Stomach (tissue), 19 donors: ENCODE results near the gene DTNBP1. TPM values are rescaled to one million over a fixed set of nuclear protein-coding genes. Genes with fewer than 3 reads are reported as not detected.

Experiments
- DNase-seq, 2 donors: peaks; one replicate each; pipeline versions ENCODE4 v3.0.0 to v3.0.0-alpha.2; 2013 to 2019
- H3K27ac ChIP-seq, 5 donors: fragments of 200-600 bp in 4 of 5; sonication (generic) in 4 of 5; one replicate each; pipeline ENCODE4 v1.5.1; 2013 to 2019; ENCODE audit warnings: mild to moderate bottlenecking in 1 of 5, moderate library complexity in 1 of 5
- H3K27me3 ChIP-seq, 3 donors: fragments of 200-600 bp; sonication (generic); one replicate each; pipeline ENCODE4 v1.5.1; 2017 to 2019; ENCODE audit warnings: mixed run types in 1 of 3
- H3K36me3 ChIP-seq, 4 donors: fragments of 200-600 bp; sonication (generic); 1 replicate in 3 of 4; 2 replicates in 1 of 4; pipeline ENCODE4 v1.5.1; 2016 to 2019
- H3K4me1 ChIP-seq, 4 donors: fragments of 200-600 bp; sonication (generic); one replicate each; pipeline ENCODE4 v1.5.1; 2016 to 2019
- H3K4me3 ChIP-seq, 4 donors: fragments of 200-600 bp; sonication (generic) in 3 of 4; one replicate each; pipeline ENCODE4 v1.5.1; 2016 to 2019; ENCODE audit warnings: mild to moderate bottlenecking in 1 of 4
- H3K9me3 ChIP-seq, 4 donors: fragments of 200-600 bp; sonication (generic); one replicate each; pipeline ENCODE4 v1.5.1; 2016 to 2019
- EP300 ChIP-seq: sonication (generic); formaldehyde crosslinking; IDR thresholded peaks from one replicate; pipeline ENCODE4 v1.6.1; 2017; ENCODE audit warnings: antibody characterized with exemption
- POLR2A ChIP-seq, 4 donors: fragments of 450-650 bp; IDR thresholded peaks; one replicate each; pipeline ENCODE4 v1.6.1; 2016; ENCODE audit warnings: antibody characterized with exemption in 4 of 4, control low read depth in 2 of 4, mild to moderate bottlenecking in 1 of 4, moderate library complexity in 1 of 4
- POLR2AphosphoS5 ChIP-seq, 3 donors: sonication (generic); formaldehyde crosslinking; IDR thresholded peaks; one replicate each; pipeline ENCODE4 v1.6.1; 2016; ENCODE audit warnings: antibody characterized with exemption in 3 of 3
- WGBS, 5 donors: extraction: QIAGEN DNeasy Blood & Tissue Kit in 3 of 5; methylation state at CpG; one replicate each; pipeline versions ENCODE4 v1.1.5 to v1.1.7; 2013 to 2018; 5-methylcytosine and 5-hydroxymethylcytosine counted together
- intact Hi-C: fragments of 100-400 bp; cut with DNase I; formaldehyde crosslinking; loops from one replicate; pipeline ENCODE4 v1.15.1; 2023; ENCODE audit warnings: low total_unique reads
- long read RNA-seq, 10 donors: transcript quantifications; one replicate each; lab custom pipeline, GENCODE V29; 2026
- polyA plus RNA-seq, 3 donors: library from polyadenylated mRNA; stranded (reverse); fragments of 200-250 nt; gene quantifications; one replicate each; pipeline ENCODE4 v1.2.3, GENCODE V29; 2013
- total RNA-seq, 5 donors: library from RNA; depleted of rRNA; stranded (reverse); fragments of >200 nt; gene quantifications; one replicate each; pipeline versions ENCODE4 v1.1.0 to v1.2.3, GENCODE V29; 2014 to 2016
- TF ChIP-seq, protein P1 (sequence below), 7 experiments: fragments of 450-650 bp in 4 of 7; fragments of 200-600 bp in 3 of 7; sonication (generic) in 3 of 7; IDR thresholded peaks; one replicate each; pipeline ENCODE4 v1.5.1; 2016 to 2019; ENCODE audit warnings: antibody characterized with exemption in 7 of 7, control low read depth in 2 of 7, mild to moderate bottlenecking in 1 of 7
- donor health status: healthy with polysubstance abuse.
- donor health status: Bipolar disorder and iron deficiency.
- donor health status: healthy.

DTNBP1 gene, protein sequence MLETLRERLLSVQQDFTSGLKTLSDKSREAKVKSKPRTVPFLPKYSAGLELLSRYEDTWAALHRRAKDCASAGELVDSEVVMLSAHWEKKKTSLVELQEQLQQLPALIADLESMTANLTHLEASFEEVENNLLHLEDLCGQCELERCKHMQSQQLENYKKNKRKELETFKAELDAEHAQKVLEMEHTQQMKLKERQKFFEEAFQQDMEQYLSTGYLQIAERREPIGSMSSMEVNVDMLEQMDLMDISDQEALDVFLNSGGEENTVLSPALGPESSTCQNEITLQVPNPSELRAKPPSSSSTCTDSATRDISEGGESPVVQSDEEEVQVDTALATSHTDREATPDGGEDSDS
- total RNA-seq (10 to 100 TPM in 1 of 5 donors, 1 to 10 TPM in 4; 4.1 to 68.7 (median 7.1) TPM), polyA plus RNA-seq (10 to 100 TPM; 15.8 to 28.3 (median 21.8) TPM)
- long read RNA-seq, donor 1, partial matches to known transcripts = 0 of 1 reads
- long read RNA-seq, donor 1, other reads (novel, unspliced or antisense) = 0 of 1 reads
- long read RNA-seq, donor 2, partial matches to known transcripts = 0 of 1 reads
- long read RNA-seq, donor 2, other reads (novel, unspliced or antisense) = 0 of 1 reads
- long read RNA-seq, donor 3 = 0 reads
- long read RNA-seq, donor 4 = 0 reads
- long read RNA-seq, donor 5, partial matches to known transcripts = 0 of 1 reads
- long read RNA-seq, donor 5, other reads (novel, unspliced or antisense) = 0 of 1 reads
- long read RNA-seq, donor 6, transcript DTNBP1-202 (10 exons, 1,403 nt) = major isoform, 5 of 15 reads
- long read RNA-seq, donor 6, partial matches to known transcripts = 9 of 15 reads
- long read RNA-seq, donor 6, other reads (novel, unspliced or antisense) = 0 of 15 reads
- long read RNA-seq, donor 7, partial matches to known transcripts = 0 of 4 reads
- long read RNA-seq, donor 7, other reads (novel, unspliced or antisense) = 0 of 4 reads
- long read RNA-seq, donor 8 = 0 reads
- long read RNA-seq, donor 9, partial matches to known transcripts = 0 of 3 reads
- long read RNA-seq, donor 9, other reads (novel, unspliced or antisense) = 0 of 3 reads
- long read RNA-seq, donor 10 = 0 reads

DNA sequence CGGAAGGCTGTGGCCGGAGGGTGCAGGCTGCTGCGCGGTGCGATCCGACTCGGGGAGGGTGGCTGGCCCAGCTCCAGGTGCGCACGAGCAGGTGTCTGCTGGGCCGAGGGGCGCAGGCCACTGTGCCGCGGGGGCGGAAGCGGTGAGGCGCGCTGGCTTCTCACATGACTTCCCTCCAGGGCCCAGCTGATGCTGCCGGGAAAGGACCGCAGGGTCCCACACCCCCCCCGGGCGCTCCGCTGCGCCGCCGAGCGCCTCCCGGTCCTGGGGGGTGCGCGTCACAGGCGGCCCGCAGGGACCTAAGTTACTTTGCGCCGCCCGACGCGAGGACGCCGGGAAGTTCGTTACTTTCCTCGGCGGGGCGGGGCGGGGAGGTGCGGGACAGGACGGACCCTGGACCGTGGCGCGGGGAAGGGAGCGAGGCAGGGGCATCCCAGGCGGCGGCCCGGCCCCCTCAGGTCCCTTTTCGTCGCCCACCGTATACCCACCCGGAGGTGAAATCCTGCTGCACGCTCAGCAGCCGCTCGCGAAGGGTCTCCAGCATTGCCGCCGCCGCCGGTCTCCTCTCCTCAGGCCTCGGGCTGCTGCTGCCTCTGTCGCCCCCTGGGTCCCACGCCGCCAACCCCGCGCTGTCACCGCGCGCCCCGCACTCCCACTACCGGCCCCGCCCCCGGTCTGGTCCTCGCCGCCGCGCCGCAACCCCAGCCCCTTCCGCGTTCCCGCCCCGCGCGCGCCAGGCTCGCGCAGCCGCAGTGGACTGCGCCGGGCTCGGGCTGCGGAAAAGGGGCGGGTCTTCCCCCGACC is at the start of gene DTNBP1:
Gene DTNBP1, minus strand, starts transcription at position 703 of the 804 bp plus-strand sequence. Its CDS starts 159 bp downstream, at position 544.
- Histone ChIP-seq H3K27me3 (no peaks in the 10 kb centered on the region), H3K4me1 (peaks cover 8 to 27% (median 15%) of the 10 kb centered on the region in 4 donors), H3K36me3 (peaks cover 0 to 10% (median 4%) of the 10 kb centered on the region in 4 donors), H3K9me3 (no peaks in the 10 kb centered on the region), H3K27ac (peak within 1 kb of the TSS; percentile 91 to 97 (median 93)), H3K4me3 (peak within 1 kb of the TSS; percentile 66 to 99 (median 94))
- WGBS, 5 donors = 0 to 1% (median 0%) methylated on average over 45 to 98 of the region's 98 CpGs
- peak; percentile 87 to 95 for DNase-seq
- intact Hi-C loops = no loop called here
- TF ChIP-seq, protein P1, sequence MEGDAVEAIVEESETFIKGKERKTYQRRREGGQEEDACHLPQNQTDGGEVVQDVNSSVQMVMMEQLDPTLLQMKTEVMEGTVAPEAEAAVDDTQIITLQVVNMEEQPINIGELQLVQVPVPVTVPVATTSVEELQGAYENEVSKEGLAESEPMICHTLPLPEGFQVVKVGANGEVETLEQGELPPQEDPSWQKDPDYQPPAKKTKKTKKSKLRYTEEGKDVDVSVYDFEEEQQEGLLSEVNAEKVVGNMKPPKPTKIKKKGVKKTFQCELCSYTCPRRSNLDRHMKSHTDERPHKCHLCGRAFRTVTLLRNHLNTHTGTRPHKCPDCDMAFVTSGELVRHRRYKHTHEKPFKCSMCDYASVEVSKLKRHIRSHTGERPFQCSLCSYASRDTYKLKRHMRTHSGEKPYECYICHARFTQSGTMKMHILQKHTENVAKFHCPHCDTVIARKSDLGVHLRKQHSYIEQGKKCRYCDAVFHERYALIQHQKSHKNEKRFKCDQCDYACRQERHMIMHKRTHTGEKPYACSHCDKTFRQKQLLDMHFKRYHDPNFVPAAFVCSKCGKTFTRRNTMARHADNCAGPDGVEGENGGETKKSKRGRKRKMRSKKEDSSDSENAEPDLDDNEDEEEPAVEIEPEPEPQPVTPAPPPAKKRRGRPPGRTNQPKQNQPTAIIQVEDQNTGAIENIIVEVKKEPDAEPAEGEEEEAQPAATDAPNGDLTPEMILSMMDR (IDR thresholded peaks at IDR 0.05) = no peak
- TF ChIP-seq POLR2A (IDR thresholded peaks at IDR 0.05) = no peak
- TF ChIP-seq POLR2AphosphoS5 (IDR thresholded peaks at IDR 0.05) = peak; percentile 54 to 87 (median 67)

DNA sequence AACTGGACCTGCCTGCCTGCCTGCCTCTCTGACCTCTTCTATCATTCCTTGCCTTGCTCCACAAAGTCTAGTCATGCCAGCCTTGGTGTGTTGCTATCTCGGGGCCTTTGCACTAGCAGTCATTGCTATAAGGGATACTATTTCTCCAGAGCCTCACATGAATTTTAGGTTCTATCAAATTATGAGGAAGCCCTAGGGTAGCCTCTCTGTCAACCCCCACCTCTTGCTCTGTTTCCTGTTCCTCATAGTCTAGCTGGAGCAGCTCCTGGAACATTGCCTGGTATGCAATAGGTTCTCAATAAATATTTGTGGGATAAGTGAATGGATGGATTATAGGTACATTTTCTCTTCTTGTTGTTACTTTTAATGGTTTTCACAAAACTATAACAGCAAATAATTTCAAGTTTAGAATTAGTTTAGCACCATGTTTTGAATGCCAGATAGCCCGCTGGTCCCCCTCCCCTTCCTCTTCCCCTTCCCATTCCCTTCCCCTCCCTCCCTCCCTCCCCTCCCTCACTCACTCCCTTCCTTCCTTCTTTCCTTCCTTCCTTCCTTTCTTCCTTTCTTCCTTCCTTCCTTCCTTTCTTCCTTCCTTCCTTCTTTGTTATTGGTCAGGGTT is 46.9 kb upstream of the DTNBP1 start:
- WGBS, 5 donors = 87 to 94% (median 91%) methylated on average over 2 of the region's 2 CpGs
- Histone ChIP-seq H3K4me3 (no peak overlapping the region), H3K27ac (no peak overlapping the region), H3K9me3 (no peaks in the 10 kb centered on the region), H3K4me1 (peaks cover 0 to 7% (median 3%) of the 10 kb centered on the region in 4 donors), H3K36me3 (no peaks in the 10 kb centered on the region), H3K27me3 (no peaks in the 10 kb centered on the region)
- intact Hi-C loops = no loop called here
- no peak for DNase-seq
- no peak for TF ChIP-seq POLR2A (IDR thresholded peaks at IDR 0.05)

DNA sequence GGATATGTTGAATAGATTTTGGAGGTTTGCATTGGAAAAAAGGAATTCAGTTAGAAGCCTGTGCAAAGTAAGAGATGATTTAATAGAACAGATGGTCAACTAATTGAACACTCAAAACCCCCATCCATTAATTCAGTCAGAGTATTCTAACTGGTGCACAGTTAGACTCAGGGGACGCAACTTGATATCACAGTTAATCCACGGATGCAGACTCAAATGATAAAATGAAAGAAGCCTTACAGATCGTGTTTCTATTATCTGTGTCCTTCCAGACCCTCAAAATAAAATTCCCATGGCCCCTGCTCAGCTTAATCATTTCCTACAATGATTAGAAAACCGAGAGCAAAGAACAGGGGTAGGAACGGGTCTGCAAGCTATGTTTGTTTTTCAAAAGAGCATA is 45.4 kb upstream of the DTNBP1 start:
- H3K9me3 ChIP-seq = peaks cover 0 to 7% (median 3%) of the 10 kb centered on the region in 4 donors
- H3K27me3 ChIP-seq = no peaks in the 10 kb centered on the region
- peaks cover 0 to 6% (median 3%) of the 10 kb centered on the region in 4 donors for H3K4me1 ChIP-seq
- WGBS, 5 donors = 63 to 77% (median 69%) methylated on average over 5 of the region's 5 CpGs
- H3K36me3 ChIP-seq = no peaks in the 10 kb centered on the region
- intact Hi-C loops = no loop called here
- H3K27ac ChIP-seq = no peak overlapping the region
- no peak for DNase-seq
- TF ChIP-seq POLR2A (IDR thresholded peaks at IDR 0.05) = no peak
- no peak for TF ChIP-seq EP300
- TF ChIP-seq POLR2AphosphoS5 (IDR thresholded peaks at IDR 0.05) = no peak
- TF ChIP-seq, protein P1 (IDR thresholded peaks at IDR 0.05) = no peak
- H3K4me3 ChIP-seq = no peak overlapping the region

DNA sequence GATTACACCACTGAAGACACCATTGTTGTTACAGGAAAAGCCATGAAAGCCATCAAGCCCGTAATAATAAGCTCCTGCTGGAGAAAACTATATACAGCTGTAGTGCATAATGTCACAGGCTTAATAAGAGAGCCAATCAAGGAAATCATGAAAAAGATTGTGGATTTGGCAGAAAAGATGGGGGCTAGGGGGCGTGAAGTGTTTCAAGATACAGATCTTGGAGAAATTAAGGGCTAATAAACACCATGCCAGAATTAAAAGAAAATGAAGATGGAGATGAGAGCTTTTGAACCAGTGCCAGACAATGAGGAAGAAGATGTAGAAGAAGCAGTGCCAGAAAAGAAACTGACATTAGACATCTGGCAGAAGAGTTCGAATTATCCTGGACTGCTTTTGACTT is 43.2 kb upstream of the DTNBP1 start:
- DNase-seq = no peak
- intact Hi-C loops = no loop called here
- no peak for TF ChIP-seq POLR2A (IDR thresholded peaks at IDR 0.05)
- no peak for TF ChIP-seq EP300
- TF ChIP-seq, protein P1 (IDR thresholded peaks at IDR 0.05) = no peak
- no peak for TF ChIP-seq POLR2AphosphoS5 (IDR thresholded peaks at IDR 0.05)
- H3K27me3 ChIP-seq = no peaks in the 10 kb centered on the region
- no peak overlapping the region for H3K27ac ChIP-seq
- 52 to 71% (median 64%) methylated on average over 3 of the region's 3 CpGs for WGBS, 5 donors
- H3K4me3 ChIP-seq = no peak overlapping the region
- no peaks in the 10 kb centered on the region for H3K36me3 ChIP-seq
- no peaks in the 10 kb centered on the region for H3K4me1 ChIP-seq
- H3K9me3 ChIP-seq = peaks cover 0 to 8% (median 4%) of the 10 kb centered on the region in 4 donors
